ENCODE results near the gene ACMSD. TPM values are rescaled to one million over a fixed set of nuclear protein-coding genes. Genes with fewer than 3 reads are reported as not detected.

ACMSD gene
- total RNA-seq, 2 experiments from 2014 or later: not detected

DNA sequence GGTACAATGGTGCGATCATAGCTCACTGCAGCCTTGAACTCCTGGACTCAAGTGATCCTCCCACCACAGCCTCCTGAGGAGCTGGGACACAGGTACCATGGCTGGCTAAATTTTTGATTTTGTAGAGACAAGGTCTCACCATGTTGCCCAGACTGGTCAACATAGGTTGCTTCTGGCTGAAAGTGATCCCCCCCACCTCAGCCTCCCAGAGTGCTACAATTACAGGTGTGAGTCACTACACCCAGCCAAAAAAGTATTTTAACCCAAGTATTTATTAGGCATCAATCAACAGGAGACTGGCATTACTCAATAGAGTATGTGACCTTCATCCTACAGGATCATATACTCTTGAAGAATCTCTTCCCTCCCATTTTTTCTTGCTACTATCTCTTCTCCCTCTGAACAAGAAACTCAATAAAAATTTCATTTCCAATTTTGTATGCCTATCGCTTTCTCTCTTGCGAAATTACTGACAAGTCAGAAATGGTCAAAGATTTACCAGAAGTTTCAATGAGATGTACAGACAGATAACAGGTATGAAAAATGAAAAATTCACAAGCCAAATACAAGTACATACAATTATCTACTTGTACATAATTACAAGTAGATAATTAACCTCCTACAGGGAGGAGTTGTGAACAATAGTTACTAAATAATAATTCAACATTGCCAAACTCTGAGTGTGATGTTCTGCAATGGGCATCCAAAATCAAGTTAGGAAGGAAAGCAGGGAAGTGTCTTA is 45.3 kb downstream of the ACMSD start:
- DNase-seq (no peak), ATAC-seq (no peak)
- no peak overlapping the region for H3K27ac Mint-ChIP-seq
- H3K4me1 Mint-ChIP-seq (ENCODE audit: low read depth): no peaks in the 10 kb centered on the region
- ChIA-PET POLR2A (no interaction called here), CTCF (interaction anchor here (1.5 kb wide), 1 partner anchor 120 kb away, joined by 3 read pairs; no protein-coding TSS in a partner anchor)
- no peak for TF ChIP-seq CTCF (IDR thresholded peaks at IDR 0.05)
- H3K36me3 Mint-ChIP-seq (ENCODE audit: low read depth): no peaks in the 10 kb centered on the region
- no peak overlapping the region for H3K4me3 Mint-ChIP-seq
- H3K27me3 Mint-ChIP-seq: no peaks in the 10 kb centered on the region
- intact Hi-C loops (cut with micrococcal nuclease): no loop called here
- H3K9me3 Mint-ChIP-seq: peaks cover 2% of the 10 kb centered on the region

DNA sequence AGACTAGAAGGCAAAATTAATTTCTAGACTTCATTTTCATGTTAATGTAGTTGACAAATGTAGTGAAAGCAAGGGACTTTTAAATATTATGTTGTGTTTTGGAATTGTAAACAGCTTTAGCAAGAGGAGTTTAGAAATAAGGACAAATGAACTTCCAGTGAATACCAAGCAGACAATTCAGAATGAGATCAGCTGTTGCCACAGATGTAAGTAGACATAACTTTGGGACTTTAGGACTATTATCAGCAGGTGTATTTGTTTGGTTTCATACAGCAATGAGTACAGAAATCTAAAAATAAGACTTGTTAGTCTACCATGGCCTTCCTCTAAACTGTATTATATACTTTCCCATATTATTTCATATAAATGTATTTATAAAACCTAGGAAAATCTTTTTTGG is 46.0 kb downstream of the ACMSD start:
- intact Hi-C loops (cut with micrococcal nuclease): no loop called here
- no peaks in the 10 kb centered on the region for H3K36me3 Mint-ChIP-seq (ENCODE audit: low read depth)
- ChIA-PET CTCF (interaction anchor here (1.5 kb wide), 1 partner anchor 120 kb away, joined by 3 read pairs; no protein-coding TSS in a partner anchor), POLR2A (no interaction called here)
- peaks cover 2% of the 10 kb centered on the region for H3K9me3 Mint-ChIP-seq
- no peak overlapping the region for H3K4me3 Mint-ChIP-seq
- no peak overlapping the region for H3K27ac Mint-ChIP-seq
- TF ChIP-seq CTCF (IDR thresholded peaks at IDR 0.05): no peak
- ATAC-seq: no peak
- no peak for DNase-seq
- H3K4me1 Mint-ChIP-seq (ENCODE audit: low read depth): no peaks in the 10 kb centered on the region
- H3K27me3 Mint-ChIP-seq: no peaks in the 10 kb centered on the region

DNA sequence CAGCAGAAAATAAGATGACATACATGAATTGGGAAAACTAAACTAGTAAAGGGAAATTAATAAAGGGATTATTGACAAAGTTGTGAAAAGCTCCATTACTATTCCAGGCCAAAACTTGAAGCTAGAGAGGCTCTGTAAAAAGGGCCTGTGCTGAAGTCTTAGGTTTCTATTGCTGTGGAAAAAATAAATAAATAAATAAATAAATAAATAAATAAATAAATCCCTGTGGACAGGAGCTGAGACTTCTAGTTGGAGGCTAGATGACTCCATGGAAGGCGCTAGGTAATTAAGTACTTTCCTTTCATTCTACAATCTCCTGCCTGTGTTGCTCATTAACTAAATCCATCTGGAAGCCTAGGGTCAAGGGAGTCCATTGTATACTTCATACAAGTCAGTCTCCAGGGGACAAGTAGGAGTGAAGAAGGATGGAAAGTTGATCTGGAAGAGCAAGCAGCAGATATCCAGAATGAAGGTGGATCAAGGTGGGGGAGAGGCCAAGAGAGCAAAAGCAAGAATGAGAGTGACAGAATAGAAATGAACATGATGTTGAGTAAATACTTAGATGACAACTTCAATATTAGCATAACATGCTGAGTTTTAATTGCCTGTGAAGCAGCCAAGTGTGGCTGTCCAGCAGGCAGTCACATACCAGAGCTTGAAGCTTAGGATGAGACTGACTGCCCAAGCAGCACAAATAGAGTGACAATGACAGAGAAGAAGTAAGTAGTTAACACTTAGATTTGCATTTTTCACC is 54.0 kb downstream of the ACMSD start:
- no peak overlapping the region for H3K27ac Mint-ChIP-seq
- DNase-seq (no peak), ATAC-seq (no peak)
- no peak for TF ChIP-seq CTCF (IDR thresholded peaks at IDR 0.05)
- CTCF ChIA-PET: interaction anchor here (1.1 to 1.8 kb wide), 2 partner anchors 252 to 432 kb away, joined by 3 to 5 read pairs; no protein-coding TSS in a partner anchor
- POLR2A ChIA-PET: no interaction called here
- no peak overlapping the region for H3K4me3 Mint-ChIP-seq
- H3K36me3 Mint-ChIP-seq (ENCODE audit: low read depth): no peaks in the 10 kb centered on the region
- intact Hi-C loops (cut with micrococcal nuclease): loop anchor here (10.0 kb wide), 1 partner anchor 228 kb away; no protein-coding TSS in a partner anchor
- no peaks in the 10 kb centered on the region for H3K27me3 Mint-ChIP-seq
- no peaks in the 10 kb centered on the region for H3K9me3 Mint-ChIP-seq
- H3K4me1 Mint-ChIP-seq (ENCODE audit: low read depth): no peaks in the 10 kb centered on the region

DNA sequence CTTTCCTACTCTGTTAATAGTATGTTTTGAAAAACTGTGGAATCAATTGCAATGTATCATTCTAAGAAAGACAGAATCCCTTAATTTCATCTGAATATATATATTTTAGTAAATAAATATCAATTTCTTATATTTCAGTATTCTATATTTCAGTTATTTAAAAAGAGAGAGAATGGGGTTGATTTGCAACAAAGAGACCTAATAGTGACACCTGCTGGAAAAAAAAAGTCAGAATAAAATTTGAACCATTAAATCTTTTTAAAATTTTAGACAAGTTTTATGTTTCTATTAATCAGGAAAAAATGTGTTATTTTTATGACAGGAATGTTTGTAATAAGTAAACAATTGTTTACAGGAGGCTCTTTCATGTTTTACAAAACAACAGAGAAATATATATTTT is 59.5 kb downstream of the ACMSD start:
- Mint-ChIP-seq H3K4me3 (no peak overlapping the region), H3K27ac (no peak overlapping the region), H3K4me1 (ENCODE audit: low read depth) (no peaks in the 10 kb centered on the region), H3K9me3 (no peaks in the 10 kb centered on the region), H3K36me3 (ENCODE audit: low read depth) (no peaks in the 10 kb centered on the region), H3K27me3 (no peaks in the 10 kb centered on the region)
- DNase-seq (no peak), ATAC-seq (no peak)
- TF ChIP-seq CTCF (IDR thresholded peaks at IDR 0.05): peak; percentile 72
- intact Hi-C loops (cut with micrococcal nuclease): loop anchor here (5.0 to 10.0 kb wide), 2 partner anchors 233 to 446 kb away; no protein-coding TSS in a partner anchor
- ChIA-PET CTCF (interaction anchor here (0.8 to 1.4 kb wide), 5 partner anchors 9 to 486 kb away, joined by 3 to 8 read pairs (median 7); no protein-coding TSS in a partner anchor), POLR2A (no interaction called here)

GRCh38 chr2:134899204-134899603 is 60.8 kb downstream of the ACMSD start:
- Mint-ChIP-seq H3K9me3 (no peaks in the 10 kb centered on the region), H3K4me1 (ENCODE audit: low read depth) (no peaks in the 10 kb centered on the region), H3K27me3 (no peaks in the 10 kb centered on the region), H3K36me3 (ENCODE audit: low read depth) (no peaks in the 10 kb centered on the region), H3K4me3 (no peak overlapping the region), H3K27ac (no peak overlapping the region)
- DNase-seq (no peak), ATAC-seq (no peak)
- ChIA-PET POLR2A (no interaction called here), CTCF (no interaction called here)
- intact Hi-C loops (cut with micrococcal nuclease): loop anchor here (5.0 to 10.0 kb wide), 2 partner anchors 234 to 447 kb away; no protein-coding TSS in a partner anchor
- TF ChIP-seq CTCF (IDR thresholded peaks at IDR 0.05): no peak

All from activated CD8-positive, alpha-beta T cell treated with anti-CD3 and anti-CD28 coated beads for 36 hours (primary cell).